ENCODE measurements around the gene POU6F2. TPM values are rescaled to one million over a fixed set of nuclear protein-coding genes. Genes with fewer than 3 reads are reported as not detected.

Gene POU6F2
- total and polyA plus RNA-seq, 5 experiments from 2014 or later, result not detected

GRCh38 chr7:39270018-39270417, 292.3 kb downstream of the POU6F2 start:
- H3K4me1 Mint-ChIP-seq, result no peaks in the 10 kb centered on the region

DNA sequence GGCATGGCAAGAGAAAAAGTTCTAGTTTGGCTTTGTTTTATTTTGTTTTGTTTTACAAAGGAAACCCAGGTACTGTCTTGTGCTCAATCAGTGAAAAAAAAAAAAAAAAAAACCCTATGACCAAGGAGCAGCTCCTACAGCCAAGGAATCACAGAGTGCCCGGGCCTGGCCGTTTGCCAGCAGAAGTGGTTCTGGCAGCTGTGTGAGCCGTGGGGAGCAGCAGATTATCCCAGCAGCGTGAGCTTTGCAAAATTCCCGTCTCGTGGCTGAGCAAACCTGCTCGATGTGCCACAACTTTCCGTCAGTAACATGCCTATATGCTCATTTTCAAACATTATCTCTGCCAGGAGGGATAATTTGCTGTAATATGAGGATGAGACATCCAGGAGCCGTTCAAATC, 293.7 kb downstream of the POU6F2 start:
- no peaks in the 10 kb centered on the region for H3K4me1 Mint-ChIP-seq
- H3K9me3 Mint-ChIP-seq, result peaks cover 0 to 3% (median 0%) of the 10 kb centered on the region in 9 donors
- H3K27ac Mint-ChIP-seq, result no peak overlapping the region
- no peak overlapping the region for H3K4me3 Mint-ChIP-seq
- no peak for DNase-seq
- no peak for ATAC-seq
- peaks cover 2 to 29% (median 14%) of the 10 kb centered on the region in 5 donors for H3K27me3 Mint-ChIP-seq
- no peaks in the 10 kb centered on the region for H3K36me3 Mint-ChIP-seq
- POLR2A ChIA-PET, result no interaction called here

More at GRCh38 chr7:39270018-39270417, 292.3 kb downstream of the POU6F2 start:
- H3K36me3 Mint-ChIP-seq, result no peaks in the 10 kb centered on the region
- H3K27me3 Mint-ChIP-seq, result peaks cover 2 to 29% (median 14%) of the 10 kb centered on the region in 5 donors
- H3K9me3 Mint-ChIP-seq, result peaks cover 0 to 3% (median 0%) of the 10 kb centered on the region in 9 donors
- H3K4me3 Mint-ChIP-seq, result no peak overlapping the region
- ATAC-seq (no peak), DNase-seq (no peak)
- H3K27ac Mint-ChIP-seq, result no peak overlapping the region
- POLR2A ChIA-PET, result no interaction called here

- Mint-ChIP-seq H3K27ac (no peak overlapping the region), H3K4me1 (no peaks in the 10 kb centered on the region), H3K36me3 (no peaks in the 10 kb centered on the region), H3K27me3 (peaks cover 2 to 29% (median 11%) of the 10 kb centered on the region in 5 donors), H3K9me3 (peaks cover 0 to 3% (median 0%) of the 10 kb centered on the region in 9 donors), H3K4me3 (no peak overlapping the region)
- ATAC-seq (no peak), DNase-seq (no peak)
- POLR2A ChIA-PET, result no interaction called here
Observed at GRCh38 chr7:39272111-39272510, 294.4 kb downstream of the POU6F2 start.

- DNase-seq (no peak), ATAC-seq (no peak)
- Mint-ChIP-seq H3K9me3 (peaks cover 0 to 5% (median 0%) of the 10 kb centered on the region in 9 donors), H3K4me3 (no peak overlapping the region), H3K4me1 (no peaks in the 10 kb centered on the region), H3K27ac (no peak overlapping the region), H3K36me3 (no peaks in the 10 kb centered on the region), H3K27me3 (peaks cover 2 to 29% (median 12%) of the 10 kb centered on the region in 5 donors)
- POLR2A ChIA-PET, result no interaction called here
Observed at GRCh38 chr7:39272691-39273090, 295.0 kb downstream of the POU6F2 start.

DNA sequence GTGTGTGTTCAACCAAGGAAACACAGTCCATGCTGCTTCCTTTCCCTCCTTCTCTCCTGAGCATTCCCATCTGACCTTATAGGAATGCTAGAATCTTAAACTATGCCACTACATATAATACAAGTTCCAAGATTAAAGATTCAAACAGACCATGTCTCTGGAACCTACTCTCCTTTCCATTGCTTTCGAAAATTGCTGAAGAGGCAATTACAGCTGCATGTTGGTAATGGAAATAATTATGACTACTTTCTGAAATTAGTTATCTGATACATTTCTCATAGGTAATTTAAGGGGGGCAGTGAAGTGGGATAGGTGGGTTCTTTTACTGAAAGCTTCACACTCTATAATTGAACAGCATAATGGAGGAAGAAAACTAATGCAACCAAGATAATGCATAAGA, 302.6 kb downstream of the POU6F2 start:
- peaks cover 0 to 7% (median 2%) of the 10 kb centered on the region in 9 donors for H3K9me3 Mint-ChIP-seq
- no peak overlapping the region for H3K4me3 Mint-ChIP-seq
- POLR2A ChIA-PET, result no interaction called here
- peaks cover 3 to 12% (median 9%) of the 10 kb centered on the region in 5 donors for H3K27me3 Mint-ChIP-seq
- H3K27ac Mint-ChIP-seq, result no peak overlapping the region
- ATAC-seq, result no peak
- no peak for DNase-seq
- no peaks in the 10 kb centered on the region for H3K4me1 Mint-ChIP-seq
- no peaks in the 10 kb centered on the region for H3K36me3 Mint-ChIP-seq

GRCh38 chr7:39285256-39285655, 307.5 kb downstream of the POU6F2 start:
- Mint-ChIP-seq H3K4me3 (no peak overlapping the region), H3K36me3 (no peaks in the 10 kb centered on the region), H3K9me3 (peaks cover 0 to 4% (median 0%) of the 10 kb centered on the region in 9 donors), H3K4me1 (no peaks in the 10 kb centered on the region), H3K27me3 (peaks cover 2 to 35% (median 7%) of the 10 kb centered on the region in 5 donors), H3K27ac (no peak overlapping the region)
- POLR2A ChIA-PET, result no interaction called here
- ATAC-seq (no peak), DNase-seq (no peak)

DNA sequence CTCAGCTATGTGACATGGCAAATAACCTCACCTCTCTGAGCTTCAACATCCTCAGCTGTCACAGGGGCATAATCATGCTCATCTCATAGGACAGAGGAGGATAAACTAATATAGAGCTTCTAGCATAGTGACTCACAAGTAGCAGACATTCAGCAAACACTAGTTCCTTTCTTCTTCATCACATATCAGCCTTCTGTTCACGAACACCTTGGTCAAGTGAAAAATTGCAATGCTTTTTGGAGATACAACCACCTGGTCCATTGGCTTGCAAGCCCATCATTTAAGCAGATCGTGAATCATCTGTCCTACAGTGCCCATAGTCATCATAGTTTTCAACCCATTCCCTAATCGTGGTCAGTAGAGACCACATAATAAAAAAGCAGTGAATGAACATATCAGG, 310.6 kb downstream of the POU6F2 start:
- no peak for DNase-seq
- POLR2A ChIA-PET, result no interaction called here
- Mint-ChIP-seq H3K9me3 (no peaks in the 10 kb centered on the region), H3K4me3 (no peak overlapping the region), H3K27ac (no peak overlapping the region), H3K36me3 (no peaks in the 10 kb centered on the region), H3K4me1 (no peaks in the 10 kb centered on the region), H3K27me3 (peaks cover 0 to 35% (median 7%) of the 10 kb centered on the region in 5 donors)
- ATAC-seq, result no peak

- Mint-ChIP-seq H3K4me3 (no peak overlapping the region), H3K27me3 (peaks cover 2 to 22% (median 5%) of the 10 kb centered on the region in 5 donors), H3K9me3 (no peaks in the 10 kb centered on the region), H3K36me3 (no peaks in the 10 kb centered on the region), H3K4me1 (no peaks in the 10 kb centered on the region), H3K27ac (no peak overlapping the region)
- POLR2A ChIA-PET, result no interaction called here
- ATAC-seq (no peak), DNase-seq (no peak)
Observed at GRCh38 chr7:39291628-39292410, 314.1 kb downstream of the POU6F2 start.

DNA sequence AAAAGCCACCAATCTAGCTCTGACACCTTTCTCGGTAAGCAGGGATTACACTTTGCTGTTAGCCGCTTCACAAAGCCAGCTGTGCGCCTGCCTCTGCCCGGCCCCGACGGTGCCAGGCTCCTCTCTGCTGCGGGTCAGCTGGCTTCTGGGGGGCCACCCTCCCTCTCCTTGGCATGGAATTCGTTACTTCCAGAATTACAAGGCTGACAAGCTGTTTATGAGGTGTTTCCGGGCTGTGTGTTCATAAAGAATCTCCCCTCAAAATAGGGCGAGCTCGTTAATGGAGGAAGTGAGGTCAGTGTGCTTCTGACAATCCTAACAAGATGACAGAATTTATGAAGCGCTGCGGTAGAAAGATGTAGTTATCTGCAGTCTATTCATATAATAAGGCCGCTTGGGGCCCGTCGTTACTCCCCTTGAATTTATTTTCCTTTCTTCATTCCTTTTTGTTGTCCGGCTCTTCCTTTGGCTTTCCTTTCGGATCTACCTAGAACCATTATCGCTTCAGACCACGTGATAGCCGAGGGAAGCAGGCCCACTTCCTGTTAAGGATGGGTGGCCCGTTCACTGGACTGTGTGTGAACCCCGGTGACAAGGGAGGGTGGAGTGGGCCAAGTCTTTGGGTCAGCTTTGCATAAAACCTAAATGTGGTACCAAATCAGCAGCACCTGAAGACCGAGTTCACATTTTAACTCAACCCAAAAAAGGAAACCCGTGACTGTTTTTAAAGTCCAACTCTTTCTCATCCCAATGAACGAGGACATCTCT, 315.5 kb downstream of the POU6F2 start:
- no peaks in the 10 kb centered on the region for H3K36me3 Mint-ChIP-seq
- DNase-seq (no peak), ATAC-seq (no peak)
- POLR2A ChIA-PET, result no interaction called here
- no peaks in the 10 kb centered on the region for H3K9me3 Mint-ChIP-seq
- H3K27ac Mint-ChIP-seq, result no peak overlapping the region
- H3K27me3 Mint-ChIP-seq, result peaks cover 2 to 23% (median 5%) of the 10 kb centered on the region in 5 donors
- no peak overlapping the region for H3K4me3 Mint-ChIP-seq
- no peaks in the 10 kb centered on the region for H3K4me1 Mint-ChIP-seq

- no peaks in the 10 kb centered on the region for H3K4me1 Mint-ChIP-seq
- ATAC-seq (no peak), DNase-seq (no peak)
- H3K27ac Mint-ChIP-seq, result no peak overlapping the region
- H3K27me3 Mint-ChIP-seq, result peaks cover 0 to 15% (median 5%) of the 10 kb centered on the region in 5 donors
- H3K4me3 Mint-ChIP-seq, result no peak overlapping the region
- no peaks in the 10 kb centered on the region for H3K36me3 Mint-ChIP-seq
- H3K9me3 Mint-ChIP-seq, result peaks cover 0 to 3% (median 0%) of the 10 kb centered on the region in 9 donors
- POLR2A ChIA-PET, result no interaction called here
Observed at GRCh38 chr7:39294022-39294421, 316.3 kb downstream of the POU6F2 start.

- POLR2A ChIA-PET, result no interaction called here
- Mint-ChIP-seq H3K9me3 (peaks cover 0 to 3% (median 0%) of the 10 kb centered on the region in 9 donors), H3K36me3 (no peaks in the 10 kb centered on the region), H3K27ac (no peak overlapping the region), H3K4me3 (no peak overlapping the region), H3K4me1 (no peaks in the 10 kb centered on the region), H3K27me3 (peaks cover 0 to 17% (median 9%) of the 10 kb centered on the region in 5 donors)
- no peak for DNase-seq
- ATAC-seq, result no peak
Observed at GRCh38 chr7:39295796-39296195, 318.1 kb downstream of the POU6F2 start.

- H3K4me1 Mint-ChIP-seq, result no peaks in the 10 kb centered on the region
- ATAC-seq (no peak), DNase-seq (no peak)
- no peak overlapping the region for H3K4me3 Mint-ChIP-seq
- POLR2A ChIA-PET, result no interaction called here
- H3K27me3 Mint-ChIP-seq, result peaks cover 4 to 17% (median 10%) of the 10 kb centered on the region in 5 donors
- no peaks in the 10 kb centered on the region for H3K36me3 Mint-ChIP-seq
- peaks cover 0 to 3% (median 0%) of the 10 kb centered on the region in 9 donors for H3K9me3 Mint-ChIP-seq
- no peak overlapping the region for H3K27ac Mint-ChIP-seq
Observed at GRCh38 chr7:39299695-39300094, 322.0 kb downstream of the POU6F2 start.

- H3K36me3 Mint-ChIP-seq, result no peaks in the 10 kb centered on the region
- peaks cover 4 to 17% (median 10%) of the 10 kb centered on the region in 5 donors for H3K27me3 Mint-ChIP-seq
- POLR2A ChIA-PET, result no interaction called here
- DNase-seq (no peak), ATAC-seq (no peak)
- H3K27ac Mint-ChIP-seq, result no peak overlapping the region
- peaks cover 0 to 3% (median 0%) of the 10 kb centered on the region in 9 donors for H3K9me3 Mint-ChIP-seq
- no peak overlapping the region for H3K4me3 Mint-ChIP-seq
- H3K4me1 Mint-ChIP-seq, result no peaks in the 10 kb centered on the region
Observed at GRCh38 chr7:39300276-39300675, 322.6 kb downstream of the POU6F2 start.
